OCI-LY1 (cell line): ENCODE results near the gene ORC1.

Experiments
- H2AFZ ChIP-seq: fragments of 200-600 bp; sonication (generic), shearing (Covaris generic); 2 replicates; pipeline ENCODE4 v1.6.0; 2014; ENCODE audit warnings: antibody characterized with exemption, mild to moderate bottlenecking, low read length
- H3F3A ChIP-seq: fragments of 200-600 bp; sonication (generic), shearing (Covaris generic); 2 replicates; pipeline ENCODE4 v1.6.0; 2014; ENCODE audit warnings: mild to moderate bottlenecking, antibody characterized with exemption, low read length, moderate library complexity; ENCODE audit not compliant: insufficient read depth
- H3K27ac ChIP-seq: fragments of 200-600 bp; sonication (generic); 2 replicates; pipeline ENCODE4 v1.5.1; 2014; ENCODE audit warnings: low read length, mixed run types, mild to moderate bottlenecking, low read depth; ENCODE audit not compliant: poor library complexity, severe bottlenecking
- H3K27me3 ChIP-seq: fragments of 200-600 bp; sonication (generic); 2 replicates; pipeline ENCODE4 v1.6.0; 2014; ENCODE audit warnings: antibody characterized with exemption, mild to moderate bottlenecking, low read length, moderate library complexity; ENCODE audit not compliant: insufficient read depth
- H3K36me3 ChIP-seq: fragments of 200-600 bp; sonication (generic); 2 replicates; pipeline ENCODE4 v1.6.1; 2014; ENCODE audit warnings: mild to moderate bottlenecking, antibody characterized with exemption, low read length, moderate library complexity, mixed read lengths; ENCODE audit not compliant: insufficient read depth
- H3K4me1 ChIP-seq: fragments of 200-600 bp; sonication (generic); 2 replicates; pipeline ENCODE4 v1.5.1; 2014; ENCODE audit warnings: mild to moderate bottlenecking, low read length, moderate library complexity; ENCODE audit not compliant: insufficient read depth, severe bottlenecking
- H3K4me2 ChIP-seq: fragments of 200-600 bp; sonication (generic), shearing (Covaris generic); 2 replicates; pipeline ENCODE4 v1.6.1; 2014; ENCODE audit warnings: low read length
- H3K4me3 ChIP-seq: fragments of 200-600 bp; sonication (generic); 2 replicates; pipeline ENCODE4 v1.5.1; 2014; ENCODE audit warnings: low read length, low read depth, mild to moderate bottlenecking, mixed read lengths; ENCODE audit not compliant: poor library complexity, severe bottlenecking
- H3K79me2 ChIP-seq: fragments of 200-600 bp; shearing (Covaris generic); 2 replicates; pipeline ENCODE4 v1.6.1; 2016; ENCODE audit warnings: mixed run types, low read length, mixed read lengths; ENCODE audit not compliant: insufficient read depth
- H3K9ac ChIP-seq: fragments of 200-600 bp; sonication (generic), shearing (Covaris generic); 2 replicates; pipeline ENCODE4 v1.6.1; 2014; ENCODE audit warnings: mild to moderate bottlenecking, low read length, mixed read lengths
- H3K9me2 ChIP-seq: fragments of 200-600 bp; sonication (generic), shearing (Covaris generic); 2 replicates; pipeline ENCODE4 v1.6.1; 2014; ENCODE audit warnings: low read depth, mild to moderate bottlenecking, low read length, mixed read lengths
- H3K9me3 ChIP-seq: fragments of 200-600 bp; shearing (Covaris generic); 2 replicates; pipeline ENCODE4 v1.6.1; 2014; ENCODE audit warnings: low read length, mixed read lengths
- H4K20me1 ChIP-seq: fragments of 200-600 bp; sonication (generic), shearing (Covaris generic); 2 replicates; pipeline ENCODE4 v1.6.0; 2016; ENCODE audit warnings: mild to moderate bottlenecking, low read length; ENCODE audit not compliant: insufficient read depth
- EZH2 ChIP-seq: fragments of 200-600 bp; sonication (generic), shearing (Covaris generic); IDR thresholded peaks from 2 replicates; pipeline ENCODE4 v1.8.0; 2017; ENCODE audit warnings: borderline replicate concordance, mixed run types, mild to moderate bottlenecking, antibody characterized with exemption, low read length, moderate library complexity, mixed read lengths
- TF ChIP-seq, protein P1 (sequence below): fragments of 200-600 bp; sonication (generic), shearing (Covaris generic); IDR thresholded peaks from 2 replicates; pipeline ENCODE4 v1.5.1; 2017; ENCODE audit warnings: mild to moderate bottlenecking, antibody characterized with exemption, low read length, moderate library complexity, mixed read lengths

ORC1 gene

DNA sequence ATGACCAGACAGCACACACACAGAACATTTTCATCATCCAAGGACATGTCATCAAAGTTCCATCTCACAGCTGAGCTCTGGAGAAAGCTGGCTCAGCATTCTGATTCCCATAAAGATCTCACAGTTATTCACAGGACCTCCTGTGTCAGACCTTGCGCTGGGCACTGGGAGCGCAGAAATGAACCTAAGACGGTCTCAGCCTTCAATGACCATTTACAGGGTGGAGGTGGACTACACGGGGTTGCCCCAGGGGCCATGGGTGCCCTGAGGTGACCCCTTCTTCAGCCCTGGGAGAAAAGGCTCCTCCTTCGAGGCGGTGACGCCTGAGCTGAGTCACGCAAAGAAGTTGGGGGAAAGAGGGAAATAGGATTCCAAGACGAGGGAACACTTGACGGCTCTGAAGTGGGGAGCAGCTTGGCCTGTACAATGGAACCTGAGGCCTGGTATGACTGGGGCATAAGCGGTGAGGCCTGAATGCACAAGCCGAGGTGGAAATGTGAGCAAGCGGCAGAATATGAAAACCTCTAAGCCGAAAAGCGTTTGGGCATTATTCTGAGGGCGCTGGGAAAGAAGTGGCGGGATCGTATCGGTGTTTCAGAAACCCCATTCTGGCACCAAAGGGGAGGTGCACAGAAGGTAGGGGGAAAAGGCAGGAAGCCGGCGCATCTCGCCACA lies 39.0 kb downstream of the ORC1 start:
- H3K36me3 ChIP-seq, result peaks cover 34% of the 10 kb centered on the region
- H2AFZ ChIP-seq, result no peak overlapping the region
- H3K4me2 ChIP-seq, result peak overlapping the region; percentile 97
- H4K20me1 ChIP-seq, result no peaks in the 10 kb centered on the region
- TF ChIP-seq, protein P1, sequence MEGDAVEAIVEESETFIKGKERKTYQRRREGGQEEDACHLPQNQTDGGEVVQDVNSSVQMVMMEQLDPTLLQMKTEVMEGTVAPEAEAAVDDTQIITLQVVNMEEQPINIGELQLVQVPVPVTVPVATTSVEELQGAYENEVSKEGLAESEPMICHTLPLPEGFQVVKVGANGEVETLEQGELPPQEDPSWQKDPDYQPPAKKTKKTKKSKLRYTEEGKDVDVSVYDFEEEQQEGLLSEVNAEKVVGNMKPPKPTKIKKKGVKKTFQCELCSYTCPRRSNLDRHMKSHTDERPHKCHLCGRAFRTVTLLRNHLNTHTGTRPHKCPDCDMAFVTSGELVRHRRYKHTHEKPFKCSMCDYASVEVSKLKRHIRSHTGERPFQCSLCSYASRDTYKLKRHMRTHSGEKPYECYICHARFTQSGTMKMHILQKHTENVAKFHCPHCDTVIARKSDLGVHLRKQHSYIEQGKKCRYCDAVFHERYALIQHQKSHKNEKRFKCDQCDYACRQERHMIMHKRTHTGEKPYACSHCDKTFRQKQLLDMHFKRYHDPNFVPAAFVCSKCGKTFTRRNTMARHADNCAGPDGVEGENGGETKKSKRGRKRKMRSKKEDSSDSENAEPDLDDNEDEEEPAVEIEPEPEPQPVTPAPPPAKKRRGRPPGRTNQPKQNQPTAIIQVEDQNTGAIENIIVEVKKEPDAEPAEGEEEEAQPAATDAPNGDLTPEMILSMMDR, result no peak
- TF ChIP-seq EZH2, result no peak
- H3K9ac ChIP-seq, result peak overlapping the region; percentile 85
- H3K9me3 ChIP-seq, result no peaks in the 10 kb centered on the region
- H3K9me2 ChIP-seq, result no peaks in the 10 kb centered on the region
- H3K27me3 ChIP-seq, result no peaks in the 10 kb centered on the region
- H3K4me1 ChIP-seq, result peaks cover 36% of the 10 kb centered on the region
- no peaks in the 10 kb centered on the region for H3F3A ChIP-seq
- H3K27ac ChIP-seq, result peak overlapping the region; percentile 13
- peaks cover 5% of the 10 kb centered on the region; the same call in 1 of the 2 replicates for H3K79me2 ChIP-seq
- peak overlapping the region; percentile 78 for H3K4me3 ChIP-seq

- no peaks in the 10 kb centered on the region for H3K27me3 ChIP-seq
- no peaks in the 10 kb centered on the region for H3K9me2 ChIP-seq
- H3K79me2 ChIP-seq, result peaks cover 5% of the 10 kb centered on the region; the same call in 1 of the 2 replicates
- peak overlapping the region; percentile 78 for H3K4me3 ChIP-seq
- H3K27ac ChIP-seq, result no peak overlapping the region
- H3K9ac ChIP-seq, result peak overlapping the region; percentile 85
- TF ChIP-seq, protein P1, result peak; percentile 31; the same call in 1 of the 2 replicates
- no peak for TF ChIP-seq EZH2
- no peaks in the 10 kb centered on the region for H3F3A ChIP-seq
- H3K9me3 ChIP-seq, result no peaks in the 10 kb centered on the region
- H3K36me3 ChIP-seq, result peaks cover 42% of the 10 kb centered on the region
- H3K4me2 ChIP-seq, result peak overlapping the region; percentile 97
- H2AFZ ChIP-seq, result no peak overlapping the region
- peaks cover 36% of the 10 kb centered on the region for H3K4me1 ChIP-seq
- H4K20me1 ChIP-seq, result no peaks in the 10 kb centered on the region
Observed at GRCh38 chr1:52364235-52364839, 39.9 kb downstream of the ORC1 start.

GRCh38 chr1:52360595-52360968 lies 43.6 kb downstream of the ORC1 start:
- H3K9me3 ChIP-seq, result no peaks in the 10 kb centered on the region
- no peaks in the 10 kb centered on the region for H3K27me3 ChIP-seq
- H3F3A ChIP-seq, result no peaks in the 10 kb centered on the region
- no peaks in the 10 kb centered on the region for H3K9me2 ChIP-seq
- no peak overlapping the region for H3K4me3 ChIP-seq
- no peak overlapping the region for H3K4me2 ChIP-seq
- peaks cover 80% of the 10 kb centered on the region for H3K36me3 ChIP-seq
- peaks cover 11% of the 10 kb centered on the region for H3K4me1 ChIP-seq
- H3K9ac ChIP-seq, result no peak overlapping the region
- H3K27ac ChIP-seq, result no peak overlapping the region
- no peaks in the 10 kb centered on the region for H4K20me1 ChIP-seq
- peaks cover 5% of the 10 kb centered on the region; the same call in 1 of the 2 replicates for H3K79me2 ChIP-seq
- no peak for TF ChIP-seq EZH2
- TF ChIP-seq, protein P1, result no peak
- no peak overlapping the region for H2AFZ ChIP-seq
